HepG2 (cell line): Measurements from ENCODE around the gene CKS1B. TPM values are rescaled to one million over a fixed set of nuclear protein-coding genes. Genes with fewer than 3 reads are reported as not detected.

Experiments used
- ATRX ChIP-seq: sonication (generic); formaldehyde crosslinking; IDR thresholded peaks from 2 replicates; pipeline ENCODE4 v1.4.0; 2020; ENCODE audit warnings: missing genetic modification reagents, borderline replicate concordance
- FOXA1 ChIP-seq, 2 experiments: fragments of 450-650 bp in 1 of 2; sonication (generic) in 1 of 2; formaldehyde crosslinking in 1 of 2; IDR thresholded peaks; 2 replicates each; pipeline versions ENCODE4 v1.4.0 to v1.6.1; 2016 to 2020; ENCODE audit warnings: missing genetic modification reagents in 1 of 2
- HBP1 ChIP-seq: IDR thresholded peaks from 2 replicates; pipeline ENCODE4 v1.6.1; 2016; ENCODE audit warnings: low read depth, control low read depth
- IRF1 ChIP-seq: sonication (generic); formaldehyde crosslinking; IDR thresholded peaks from 2 replicates; pipeline ENCODE4 v1.4.0; 2020; ENCODE audit warnings: low read depth, mild to moderate bottlenecking, missing genetic modification reagents
- NCOA5 ChIP-seq: sonication (generic); formaldehyde crosslinking; IDR thresholded peaks from 2 replicates; pipeline ENCODE4 v1.4.0; 2020; ENCODE audit warnings: missing genetic modification reagents
- NFATC3 ChIP-seq: sonication (generic); formaldehyde crosslinking; IDR thresholded peaks from 2 replicates; pipeline ENCODE4 v1.5.1; 2020; ENCODE audit warnings: mild to moderate bottlenecking, missing genetic modification reagents
- ONECUT2 ChIP-seq: sonication (generic); formaldehyde crosslinking; IDR thresholded peaks from 2 replicates; pipeline ENCODE4 v1.4.0; 2020; ENCODE audit warnings: missing genetic modification reagents
- PBX3 ChIP-seq: sonication (generic); formaldehyde crosslinking; IDR thresholded peaks from 2 replicates; pipeline ENCODE4 v1.8.1; 2023; ENCODE audit warnings: missing genetic modification reagents, inconsistent platforms, borderline replicate concordance
- SMYD3 ChIP-seq: sonication (generic); formaldehyde crosslinking; IDR thresholded peaks from 2 replicates; pipeline ENCODE4 v1.8.1; 2023; ENCODE audit warnings: mild to moderate bottlenecking, missing genetic modification reagents
- SNRNP70 ChIP-seq: fragments of 200-400 bp; formaldehyde crosslinking; IDR thresholded peaks from 2 replicates; pipeline ENCODE4 v1.6.1; 2017; ENCODE audit warnings: mild to moderate bottlenecking, low read depth, low read length, moderate library complexity
- SP5 ChIP-seq: IDR thresholded peaks from 2 replicates; pipeline ENCODE4 v1.6.1; 2016; ENCODE audit warnings: low read depth, borderline replicate concordance
- TBX2 ChIP-seq: sonication (generic); formaldehyde crosslinking; IDR thresholded peaks from 2 replicates; pipeline ENCODE4 v1.5.0; 2020; ENCODE audit warnings: missing genetic modification reagents, mild to moderate bottlenecking, borderline replicate concordance
- ZBTB42 ChIP-seq: sonication (generic); formaldehyde crosslinking; IDR thresholded peaks from 2 replicates; pipeline ENCODE4 v1.5.0; 2020; ENCODE audit warnings: mild to moderate bottlenecking, missing genetic modification reagents
- ZFP37 ChIP-seq: sonication (generic); formaldehyde crosslinking; IDR thresholded peaks from 2 replicates; pipeline ENCODE4 v1.4.0; 2020; ENCODE audit warnings: missing genetic modification reagents, borderline replicate concordance
- ZNF3 ChIP-seq: IDR thresholded peaks from 2 replicates; pipeline ENCODE4 v1.7.0; 2017; ENCODE audit warnings: inconsistent platforms
- ZNF780A ChIP-seq: sonication (generic); formaldehyde crosslinking; IDR thresholded peaks from 2 replicates; pipeline ENCODE4 v1.8.0; 2022; ENCODE audit warnings: mild to moderate bottlenecking, missing genetic modification reagents, moderate library complexity
- polyA plus RNA-seq, 8 experiments: library from polyadenylated mRNA; depleted of rRNA in 3 of 8; stranded (reverse) in 7 of 8; unstranded in 1 of 8; fragments of >200 nt; fragmentation: Illumina TruSeq in 4 of 8; extraction: Trizol in 4 of 8; gene quantifications; 2 replicates each; pipeline versions ENCODE4 v1.2.1 to v1.2.3, GENCODE V29; 2011 to 2016; ENCODE audit warnings: low read depth in 4 of 8, missing spikeins in 1 of 8, mixed read lengths in 1 of 8; ENCODE audit not compliant: insufficient read depth in 1 of 8
- total RNA-seq, 5 experiments: library from RNA; depleted of rRNA; stranded (reverse); fragments of >200 nt; fragmentation: Illumina TruSeq; extraction: Trizol; gene quantifications; 2 replicates each; pipeline ENCODE4 v1.2.3, GENCODE V29; 2016; ENCODE audit warnings: low read depth in 1 of 5
- TF ChIP-seq, protein P1 (sequence below): sonication (generic); formaldehyde crosslinking; IDR thresholded peaks from 2 replicates; pipeline ENCODE4 v1.8.1; 2022; ENCODE audit warnings: mild to moderate bottlenecking, missing genetic modification reagents
- TF ChIP-seq, protein P2 (sequence below): IDR thresholded peaks from 2 replicates; pipeline ENCODE4 v1.6.1; 2016; ENCODE audit warnings: missing genetic modification reagents, missing compliant biosample characterization
- TF ChIP-seq, protein P3 (sequence below): sonication (generic); formaldehyde crosslinking; IDR thresholded peaks from 2 replicates; pipeline ENCODE4 v1.5.0; 2020; ENCODE audit warnings: mild to moderate bottlenecking, low read depth, missing genetic modification reagents, borderline replicate concordance
- TF ChIP-seq, protein P4 (sequence below): sonication (generic); formaldehyde crosslinking; IDR thresholded peaks from 2 replicates; pipeline ENCODE4 v1.4.0; 2020; ENCODE audit warnings: mild to moderate bottlenecking, low read depth, missing genetic modification reagents

Gene CKS1B
- total and polyA plus RNA-seq, 2 of the 13 experiments (the other 11 are each of a cell fraction or from before 2014, with no cell fraction given), result 217 to 222 TPM

- TF ChIP-seq ZBTB42 (CRISPR knock-in tag) (no peak), ATRX (CRISPR knock-in tag) (no peak), ZNF780A (CRISPR knock-in tag) (no peak), SMYD3 (CRISPR knock-in tag) (no peak), SNRNP70 (no peak), ONECUT2 (CRISPR knock-in tag) (no peak), ZNF3 (CRISPR knock-in tag) (no peak), PBX3 (no peak), ZFP37 (no peak), SP5 (CRISPR knock-in tag) (no peak), TBX2 (no peak), NFATC3 (no peak), IRF1 (CRISPR knock-in tag) (no peak), HBP1 (no peak), FOXA1 (IDR thresholded peaks at IDR 0.05) (no peak), FOXA1 (CRISPR knock-in tag; IDR thresholded peaks at IDR 0.05) (no peak), NCOA5 (CRISPR knock-in tag) (no peak)
- TF ChIP-seq, protein P1, sequence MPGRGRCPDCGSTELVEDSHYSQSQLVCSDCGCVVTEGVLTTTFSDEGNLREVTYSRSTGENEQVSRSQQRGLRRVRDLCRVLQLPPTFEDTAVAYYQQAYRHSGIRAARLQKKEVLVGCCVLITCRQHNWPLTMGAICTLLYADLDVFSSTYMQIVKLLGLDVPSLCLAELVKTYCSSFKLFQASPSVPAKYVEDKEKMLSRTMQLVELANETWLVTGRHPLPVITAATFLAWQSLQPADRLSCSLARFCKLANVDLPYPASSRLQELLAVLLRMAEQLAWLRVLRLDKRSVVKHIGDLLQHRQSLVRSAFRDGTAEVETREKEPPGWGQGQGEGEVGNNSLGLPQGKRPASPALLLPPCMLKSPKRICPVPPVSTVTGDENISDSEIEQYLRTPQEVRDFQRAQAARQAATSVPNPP (CRISPR knock-in tag), result no peak
- TF ChIP-seq, protein P2, sequence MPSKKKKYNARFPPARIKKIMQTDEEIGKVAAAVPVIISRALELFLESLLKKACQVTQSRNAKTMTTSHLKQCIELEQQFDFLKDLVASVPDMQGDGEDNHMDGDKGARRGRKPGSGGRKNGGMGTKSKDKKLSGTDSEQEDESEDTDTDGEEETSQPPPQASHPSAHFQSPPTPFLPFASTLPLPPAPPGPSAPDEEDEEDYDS (CRISPR knock-in tag), result no peak
- TF ChIP-seq, protein P3, sequence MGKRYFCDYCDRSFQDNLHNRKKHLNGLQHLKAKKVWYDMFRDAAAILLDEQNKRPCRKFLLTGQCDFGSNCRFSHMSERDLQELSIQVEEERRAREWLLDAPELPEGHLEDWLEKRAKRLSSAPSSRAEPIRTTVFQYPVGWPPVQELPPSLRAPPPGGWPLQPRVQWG (CRISPR knock-in tag), result no peak
- TF ChIP-seq, protein P4, sequence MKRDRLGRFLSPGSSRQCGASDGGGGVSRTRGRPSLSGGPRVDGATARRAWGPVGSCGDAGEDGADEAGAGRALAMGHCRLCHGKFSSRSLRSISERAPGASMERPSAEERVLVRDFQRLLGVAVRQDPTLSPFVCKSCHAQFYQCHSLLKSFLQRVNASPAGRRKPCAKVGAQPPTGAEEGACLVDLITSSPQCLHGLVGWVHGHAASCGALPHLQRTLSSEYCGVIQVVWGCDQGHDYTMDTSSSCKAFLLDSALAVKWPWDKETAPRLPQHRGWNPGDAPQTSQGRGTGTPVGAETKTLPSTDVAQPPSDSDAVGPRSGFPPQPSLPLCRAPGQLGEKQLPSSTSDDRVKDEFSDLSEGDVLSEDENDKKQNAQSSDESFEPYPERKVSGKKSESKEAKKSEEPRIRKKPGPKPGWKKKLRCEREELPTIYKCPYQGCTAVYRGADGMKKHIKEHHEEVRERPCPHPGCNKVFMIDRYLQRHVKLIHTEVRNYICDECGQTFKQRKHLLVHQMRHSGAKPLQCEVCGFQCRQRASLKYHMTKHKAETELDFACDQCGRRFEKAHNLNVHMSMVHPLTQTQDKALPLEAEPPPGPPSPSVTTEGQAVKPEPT (CRISPR knock-in tag), result no peak
These were observed 3.0 kb upstream of the CKS1B start (continued) for GRCh38 chr1:154971341-154971998.
